SW480 (cell line): ENCODE data around the gene PEDS1.
"Not testable (repeated sequence)": the region's sequence is repeated elsewhere in the genome, so short reads cannot be mapped to it uniquely, and the experiment has no call there.

ENCODE experiments used
- DNase-seq: peaks from one replicate; pipeline ENCODE4 v3.0.0-alpha.2; 2016; ENCODE audit warnings: low spot score

The PEDS1 gene

DNA sequence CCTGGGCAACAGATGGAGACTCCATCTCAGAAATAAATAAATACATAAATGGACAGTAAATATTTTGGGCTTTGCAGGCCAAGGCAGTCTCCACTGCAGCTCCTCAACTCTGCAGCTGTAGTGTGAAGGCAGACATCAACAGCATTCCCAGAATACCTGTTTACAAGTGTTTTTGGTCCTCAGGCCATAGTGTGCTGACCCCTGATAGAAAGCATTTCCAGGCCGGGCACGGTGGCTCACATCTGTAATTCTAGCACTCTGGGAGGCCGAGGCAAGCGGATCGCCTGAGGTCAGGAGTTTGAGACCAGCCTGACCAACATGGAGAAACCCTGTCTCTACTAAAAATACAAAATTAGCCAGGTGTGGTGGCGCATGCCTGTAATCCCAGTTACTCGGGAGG lies 18.4 kb downstream of the PEDS1 start:
- DNase-seq = not testable (repeated sequence)

GRCh38 chr20:50133474-50134217 lies 19.9 kb downstream of the PEDS1 start:
- DNase-seq = no peak

- no peak for DNase-seq
Measured at GRCh38 chr20:50133041-50133440, 20.5 kb downstream of the PEDS1 start.

DNA sequence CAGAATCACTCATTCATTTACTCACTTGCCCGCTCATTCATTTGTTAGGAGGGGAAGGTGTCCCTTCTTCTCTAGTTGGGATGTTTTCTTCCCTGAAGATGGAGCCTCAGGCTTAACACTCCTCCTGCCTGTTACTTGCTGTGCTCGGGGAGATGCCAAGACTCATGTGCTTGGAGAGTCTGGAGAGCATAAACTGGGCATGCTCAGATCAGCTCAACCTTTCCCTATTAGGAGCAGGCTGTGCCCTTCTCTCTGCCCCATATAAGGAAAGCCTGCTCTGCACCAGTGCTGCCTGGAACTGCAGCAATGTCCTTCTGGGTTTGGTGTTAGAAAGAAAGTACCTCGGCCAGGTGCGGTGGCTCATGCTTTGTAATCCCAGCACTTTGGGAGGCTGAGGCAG lies 22.5 kb downstream of the PEDS1 start:
- no peak for DNase-seq

DNA sequence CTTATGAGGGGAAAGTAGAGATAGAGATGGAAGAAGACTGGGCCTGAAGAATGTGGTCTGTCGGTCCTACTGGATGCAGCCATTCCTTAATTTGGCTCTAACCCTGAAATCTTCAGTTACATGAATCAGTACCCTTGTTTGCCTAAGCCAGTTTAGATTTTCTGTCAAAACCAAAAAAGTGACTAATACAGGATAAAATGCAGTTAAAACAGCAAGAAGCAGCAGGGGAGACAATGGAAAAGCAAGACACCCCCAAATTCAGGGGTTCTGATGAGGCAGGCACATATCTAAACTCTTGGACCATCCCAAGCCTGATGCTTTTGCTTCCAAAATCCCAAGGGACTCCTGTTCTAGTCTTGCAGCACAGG lies 23.2 kb downstream of the PEDS1 start:
- DNase-seq = no peak

GRCh38 chr20:50129662-50130355 lies 23.7 kb downstream of the PEDS1 start:
- no peak for DNase-seq

DNA sequence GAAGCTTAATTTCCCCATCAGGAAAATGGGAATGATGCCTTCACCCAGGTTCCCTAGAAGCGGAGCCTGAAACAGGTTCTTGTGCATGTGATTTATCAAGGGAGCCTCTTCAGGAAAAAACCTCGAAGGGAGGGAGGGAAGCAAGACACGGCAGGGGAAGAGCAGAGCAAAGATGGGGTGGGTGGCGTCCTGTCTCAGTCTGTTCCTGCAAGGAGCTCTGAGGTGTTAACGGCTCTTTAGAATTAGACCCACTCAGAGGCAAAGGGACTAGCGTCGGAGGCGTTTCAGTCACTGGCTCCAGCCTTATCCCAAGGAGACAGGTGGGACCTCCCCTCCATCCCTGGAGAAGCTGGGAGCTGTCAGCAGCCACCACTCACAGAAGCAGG lies 25.0 kb downstream of the PEDS1 start:
- no peak for DNase-seq

GRCh38 chr20:50127587-50128519 lies 25.7 kb downstream of the PEDS1 start:
- no peak for DNase-seq

- DNase-seq = peak; percentile 48
Measured at GRCh38 chr20:50126662-50127061, 26.9 kb downstream of the PEDS1 start.

DNA sequence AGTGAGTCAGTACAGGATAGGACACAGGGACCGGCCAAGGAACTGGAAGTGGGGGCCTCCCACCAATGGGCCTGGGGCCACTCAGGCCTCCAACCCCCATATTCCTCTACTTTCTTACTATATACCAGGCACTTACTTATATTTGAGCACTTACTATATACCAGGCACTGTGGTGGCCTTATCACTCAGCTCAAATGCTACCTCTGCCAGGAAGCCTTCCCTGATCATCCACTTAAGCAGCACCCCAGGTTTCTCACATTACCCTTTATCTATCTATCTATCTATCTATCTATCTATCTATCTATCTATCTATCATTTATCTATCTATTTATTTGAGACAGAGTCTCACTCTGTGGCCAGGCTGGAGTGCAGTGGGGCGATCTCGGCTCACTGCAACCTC lies 28.2 kb downstream of the PEDS1 start:
- DNase-seq = no peak

- DNase-seq = no peak
Measured at GRCh38 chr20:50124496-50124895, 29.0 kb downstream of the PEDS1 start.

- DNase-seq = no peak
Measured at GRCh38 chr20:50123418-50123817, 30.1 kb downstream of the PEDS1 start.

- DNase-seq = no peak
Measured at GRCh38 chr20:50122763-50123162, 30.8 kb downstream of the PEDS1 start.

DNA sequence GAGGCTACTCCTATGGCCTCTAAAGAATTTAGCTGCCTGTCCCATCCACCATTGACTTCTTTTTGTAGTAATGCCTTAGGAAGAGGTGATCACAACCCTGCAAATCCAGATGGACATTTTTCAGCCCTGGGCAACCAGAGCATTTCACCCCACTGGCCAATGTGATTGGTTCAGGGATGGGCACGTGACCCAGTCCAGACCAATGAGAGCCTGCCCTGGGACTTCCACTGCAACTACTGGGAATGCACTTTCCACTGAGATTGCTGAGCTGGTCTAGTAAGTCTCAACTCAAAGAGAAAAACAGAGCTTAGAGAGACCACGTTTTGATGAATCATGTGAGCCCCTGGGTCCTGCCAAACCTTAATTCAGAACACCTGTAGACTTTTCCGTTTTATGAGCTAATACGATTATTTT lies 31.7 kb downstream of the PEDS1 start:
- no peak for DNase-seq

DNA sequence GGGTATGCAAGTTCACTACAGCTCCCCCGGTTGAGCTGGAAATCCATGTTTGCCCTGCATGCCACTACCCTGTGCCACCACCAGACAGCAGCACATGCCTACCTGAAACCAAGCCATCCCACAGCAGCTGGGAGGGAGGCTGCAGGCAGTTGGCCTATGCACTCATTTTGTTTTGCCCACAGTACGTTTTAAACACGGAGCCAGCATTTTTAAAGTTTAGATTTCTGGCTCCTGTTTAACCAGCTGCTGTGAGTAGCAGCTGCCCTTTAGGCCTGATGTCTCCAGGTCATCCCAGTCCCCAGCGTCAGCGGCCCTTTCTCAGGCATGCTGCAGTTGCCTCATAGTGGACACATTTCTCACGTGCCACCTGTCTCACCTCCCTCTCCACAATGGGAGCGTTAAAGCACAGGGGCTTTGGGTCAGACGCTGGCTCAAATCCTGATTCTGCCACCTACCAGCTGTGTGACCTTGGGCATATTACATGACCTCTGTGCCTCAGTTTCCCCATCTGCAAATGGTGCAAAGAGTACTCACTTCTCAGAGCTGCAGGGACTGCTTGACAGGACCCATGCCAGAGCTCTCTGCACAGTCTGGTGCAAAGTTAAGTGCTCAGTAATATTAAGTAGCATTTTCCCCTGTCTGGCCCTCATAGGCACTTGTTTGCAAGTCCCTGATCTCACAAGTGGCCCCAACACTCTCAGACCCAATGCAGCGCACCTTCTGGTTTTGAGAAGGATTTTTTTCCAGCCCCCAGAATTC lies 32.4 kb downstream of the PEDS1 start:
- DNase-seq = peak; percentile 84

DNA sequence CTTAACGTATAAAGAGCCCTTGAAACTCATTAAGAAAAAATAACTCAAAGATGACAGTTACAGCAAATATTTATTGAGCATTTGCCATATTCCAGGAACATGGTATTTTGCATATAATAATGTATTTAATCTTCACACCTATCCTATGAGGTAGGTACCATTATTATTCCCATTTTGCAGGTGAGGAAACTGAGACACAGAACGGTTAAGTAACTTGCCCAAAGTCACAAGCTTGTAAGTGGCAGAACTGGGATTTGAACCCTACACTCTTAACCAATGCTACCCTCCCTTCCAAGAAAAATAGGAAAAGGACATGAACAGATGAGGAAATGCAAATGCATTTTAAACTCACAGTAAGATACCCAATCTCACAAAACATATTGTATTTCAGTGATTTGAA lies 35.3 kb downstream of the PEDS1 start:
- no peak for DNase-seq

- no peak for DNase-seq
Measured at GRCh38 chr20:50116368-50116999, 37.0 kb downstream of the PEDS1 start.

GRCh38 chr20:50115591-50116367 lies 37.7 kb downstream of the PEDS1 start:
- DNase-seq = peak; percentile 98

- no peak for DNase-seq
Measured at GRCh38 chr20:50115041-50115512, 38.4 kb downstream of the PEDS1 start.

- DNase-seq = no peak
Measured at GRCh38 chr20:50113420-50114224, 39.9 kb downstream of the PEDS1 start.
